KOPT-K1 (cell line): ENCODE measurements around the gene THBS3.

Experiments
- H3K27ac ChIP-seq: fragments of 200-600 bp; sonication (generic); 2 replicates; pipeline ENCODE4 v1.5.1; 2016; ENCODE audit warnings: antibody characterized with exemption, mild to moderate bottlenecking, low read depth, low read length; ENCODE audit not compliant: poor library complexity, severe bottlenecking
- H3K36me3 ChIP-seq: fragments of 200-600 bp; sonication (generic); 2 replicates; pipeline ENCODE4 v1.5.1; 2017; ENCODE audit warnings: antibody characterized with exemption, mild to moderate bottlenecking, low read length, moderate library complexity; ENCODE audit not compliant: insufficient read depth
- H3K9me3 ChIP-seq: fragments of 200-600 bp; sonication (generic); 2 replicates; pipeline ENCODE4 v1.5.1; 2017; ENCODE audit warnings: antibody characterized with exemption, low read length, mild to moderate bottlenecking; ENCODE audit not compliant: insufficient read depth, poor library complexity, severe bottlenecking

The THBS3 gene

GRCh38 chr1:155178441-155179111 is 29.1 kb downstream of the THBS3 start:
- Histone ChIP-seq H3K9me3 (no peaks in the 10 kb centered on the region), H3K27ac (no peak overlapping the region), H3K36me3 (peaks cover 28% of the 10 kb centered on the region)

GRCh38 chr1:155177918-155178281 is 29.8 kb downstream of the THBS3 start:
- Histone ChIP-seq H3K36me3 (peaks cover 28% of the 10 kb centered on the region), H3K27ac (no peak overlapping the region), H3K9me3 (no peaks in the 10 kb centered on the region)

GRCh38 chr1:155177192-155177917 is 30.3 kb downstream of the THBS3 start:
- peaks cover 28% of the 10 kb centered on the region for H3K36me3 ChIP-seq
- H3K9me3 ChIP-seq: no peaks in the 10 kb centered on the region
- H3K27ac ChIP-seq: peak overlapping the region; percentile 17

- peak overlapping the region; percentile 17 for H3K27ac ChIP-seq
Observed at GRCh38 chr1:155176544-155177071, 31.1 kb downstream of the THBS3 start.

GRCh38 chr1:155175927-155176371 is 31.7 kb downstream of the THBS3 start:
- Histone ChIP-seq H3K36me3 (peaks cover 28% of the 10 kb centered on the region), H3K27ac (no peak overlapping the region), H3K9me3 (no peaks in the 10 kb centered on the region)

More at GRCh38 chr1:155176544-155177071, 31.1 kb downstream of the THBS3 start:
- Histone ChIP-seq H3K9me3 (no peaks in the 10 kb centered on the region), H3K36me3 (peaks cover 28% of the 10 kb centered on the region)

GRCh38 chr1:155175281-155175926 is 32.3 kb downstream of the THBS3 start:
- peak overlapping the region; percentile 89 for H3K27ac ChIP-seq
- H3K36me3 ChIP-seq: peaks cover 30% of the 10 kb centered on the region
- no peaks in the 10 kb centered on the region for H3K9me3 ChIP-seq

- no peaks in the 10 kb centered on the region for H3K9me3 ChIP-seq
Observed at GRCh38 chr1:155174324-155175280, 33.1 kb downstream of the THBS3 start.

GRCh38 chr1:155173478-155174323 is 34.0 kb downstream of the THBS3 start, which contains the start of gene TRIM46:
Gene TRIM46, plus strand, starts transcription at chr1:155173849. Its CDS starts 118 bp downstream, at chr1:155173967.
- H3K27ac ChIP-seq: peak within 1 kb of the TSS; percentile 89
- peaks cover 34% of the 10 kb centered on the region for H3K36me3 ChIP-seq
- H3K9me3 ChIP-seq: no peaks in the 10 kb centered on the region

More at GRCh38 chr1:155174324-155175280, 33.1 kb downstream of the THBS3 start:
- peak overlapping the region; percentile 89 for H3K27ac ChIP-seq
- peaks cover 34% of the 10 kb centered on the region for H3K36me3 ChIP-seq

- Histone ChIP-seq H3K36me3 (peaks cover 31% of the 10 kb centered on the region), H3K27ac (peak within 1 kb of the TSS; percentile 89), H3K9me3 (no peaks in the 10 kb centered on the region)
Observed at GRCh38 chr1:155172732-155173477, 34.8 kb downstream of the THBS3 start, which contains the start of gene KRTCAP2. Gene KRTCAP2, minus strand, starts transcription at chr1:155173304. Its CDS starts 80 bp downstream, at chr1:155173224.

GRCh38 chr1:155171836-155172731 is 35.6 kb downstream of the THBS3 start:
- peaks cover 23% of the 10 kb centered on the region for H3K36me3 ChIP-seq
- H3K27ac ChIP-seq: peak overlapping the region; percentile 89
- H3K9me3 ChIP-seq: no peaks in the 10 kb centered on the region

- Histone ChIP-seq H3K9me3 (no peaks in the 10 kb centered on the region), H3K27ac (no peak overlapping the region), H3K36me3 (peaks cover 19% of the 10 kb centered on the region; the same call in 1 of the 2 replicates)
Observed at GRCh38 chr1:155170806-155171205, 36.9 kb downstream of the THBS3 start.

- H3K9me3 ChIP-seq: no peaks in the 10 kb centered on the region
- H3K27ac ChIP-seq: no peak overlapping the region
- peaks cover 19% of the 10 kb centered on the region; the same call in 1 of the 2 replicates for H3K36me3 ChIP-seq
Observed at GRCh38 chr1:155170101-155170785, 37.5 kb downstream of the THBS3 start.
